GM12891 (cell line): Measurements from ENCODE around the gene PRKCE.

ENCODE experiments used
- POLR2A ChIP-seq: IDR thresholded peaks from 2 replicates; pipeline ENCODE4 v1.6.1; 2011; ENCODE audit warnings: low read depth, low read length, control low read depth
- POLR2AphosphoS5 ChIP-seq: IDR thresholded peaks from 2 replicates; pipeline ENCODE4 v1.6.1; 2011; ENCODE audit warnings: low read depth, low read length, control low read depth

DNA sequence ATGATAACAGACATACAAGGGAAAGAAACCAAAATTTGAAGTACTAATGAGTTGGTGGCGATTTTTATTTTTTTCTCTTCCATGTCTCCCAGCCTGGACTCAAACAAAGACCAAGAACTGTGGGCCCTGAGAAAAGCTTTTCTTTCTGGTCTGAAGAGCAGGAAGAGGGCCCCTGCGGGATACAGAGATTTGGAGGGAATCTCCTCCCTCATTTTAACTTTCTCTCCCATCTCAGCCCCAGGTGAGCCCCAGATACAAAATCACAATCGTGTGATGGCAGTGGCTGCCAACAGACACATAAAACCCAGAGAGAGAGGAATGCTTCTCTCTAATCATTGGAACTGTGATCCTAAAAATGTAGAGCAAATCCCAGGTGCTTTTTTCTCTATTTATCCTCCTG lies 19.5 kb upstream of the PRKCE start:
- TF ChIP-seq POLR2AphosphoS5 = no peak
- TF ChIP-seq POLR2A = no peak
